GM12892 (cell line): ENCODE data around the gene CABCOCO1.

Experiments
- POLR2A ChIP-seq: IDR thresholded peaks from 2 replicates; pipeline ENCODE4 v1.6.1; 2011; ENCODE audit warnings: low read depth, low read length, control low read depth
- TAF1 ChIP-seq: IDR thresholded peaks from 2 replicates; pipeline ENCODE4 v1.6.1; 2011; ENCODE audit warnings: low read depth, mild to moderate bottlenecking, control low read depth, low read length, borderline replicate concordance

- TF ChIP-seq TAF1: no peak
- TF ChIP-seq POLR2A: no peak
These were observed 142.4 kb downstream of the CABCOCO1 start for GRCh38 chr10:61805091-61805490.
